Bronchial epithelial cell (primary cell): ENCODE measurements around the gene BCAR1. TPM values are rescaled to one million over a fixed set of nuclear protein-coding genes. Genes with fewer than 3 reads are reported as not detected.

Experiments
- DNase-seq: peaks from one replicate; pipeline ENCODE4 v3.0.0-alpha.2; 2010; ENCODE audit warnings: low read depth
- FAIRE-seq: peaks from 2 replicates; lab custom pipeline; 2011; peaks lifted over from hg19 to GRCh38; lab: Jason Lieb, UNC
- H3K27me3 ChIP-seq: 2 replicates; pipeline ENCODE4 v1.5.1; 2011; ENCODE audit warnings: low read length; ENCODE audit not compliant: control insufficient read depth, insufficient read depth
- H3K36me3 ChIP-seq: 2 replicates; pipeline ENCODE4 v1.5.1; 2011; ENCODE audit warnings: low read length; ENCODE audit not compliant: control insufficient read depth, insufficient read depth
- H3K4me3 ChIP-seq: 2 replicates; pipeline ENCODE4 v1.5.1; 2011; ENCODE audit warnings: mild to moderate bottlenecking, low read depth, low read length, control low read depth
- total RNA-seq: library from RNA; depleted of rRNA; stranded (reverse); fragments of >200 nt; gene quantifications from 2 replicates; pipeline ENCODE4 v1.2.1, GENCODE V29; 2014
- TF ChIP-seq, protein P1 (sequence below): IDR thresholded peaks from 2 replicates; pipeline ENCODE4 v1.5.1; 2011; ENCODE audit warnings: mild to moderate bottlenecking, moderate library complexity, low read length, control low read depth, inconsistent platforms; ENCODE audit not compliant: insufficient read depth, severe bottlenecking

The BCAR1 gene
- total RNA-seq, 1 donor from 2014 or later: 44.2 TPM

DNA sequence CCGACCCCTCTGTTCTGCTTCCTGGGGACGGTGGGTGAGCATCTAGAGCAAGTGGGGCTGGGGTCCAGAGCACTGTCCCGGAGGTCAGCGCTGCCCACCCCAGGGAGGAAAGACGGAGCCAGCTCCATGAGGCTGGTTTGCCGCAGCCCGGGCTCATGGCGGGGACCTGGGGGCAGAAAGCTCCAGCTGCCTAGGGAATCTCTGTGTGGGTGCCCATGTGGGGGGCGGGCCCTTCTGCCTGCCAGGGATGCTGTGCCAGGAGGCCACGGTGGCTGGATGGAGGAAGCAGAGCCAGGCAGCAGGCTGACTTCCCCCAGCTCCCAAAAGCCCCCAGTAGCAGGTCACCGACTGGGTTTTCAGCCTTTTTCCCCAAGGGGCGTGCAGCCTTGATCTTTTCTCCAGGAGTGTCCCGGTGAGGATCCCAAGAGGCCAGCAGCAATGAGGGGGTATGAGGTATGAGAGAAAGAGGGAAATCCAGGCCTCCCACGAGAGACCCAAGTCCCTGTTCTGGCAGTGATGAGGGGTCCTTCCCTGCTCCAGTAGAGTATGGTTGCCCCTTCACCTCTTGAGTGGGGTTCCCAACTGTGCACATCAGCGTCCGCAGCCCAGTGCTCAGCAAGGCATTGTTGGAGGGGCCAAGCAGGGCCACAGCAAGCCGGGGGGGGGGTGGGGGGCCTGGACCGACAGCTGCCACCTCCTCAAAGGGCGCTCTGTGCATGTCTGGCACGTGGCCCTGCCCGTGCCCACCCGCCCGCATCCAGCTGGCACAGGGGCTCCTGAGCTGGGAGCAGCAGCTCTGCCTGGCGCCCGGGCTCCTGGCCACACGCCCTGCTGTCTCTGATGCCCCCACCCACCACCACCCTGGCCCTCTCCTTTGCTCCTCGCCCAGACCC lies 15.6 kb upstream of the BCAR1 start:
- Histone ChIP-seq H3K27me3 (no peaks in the 10 kb centered on the region), H3K36me3 (peaks cover 5% of the 10 kb centered on the region), H3K4me3 (no peak overlapping the region)
- DNase-seq: no peak
- TF ChIP-seq, protein P1, sequence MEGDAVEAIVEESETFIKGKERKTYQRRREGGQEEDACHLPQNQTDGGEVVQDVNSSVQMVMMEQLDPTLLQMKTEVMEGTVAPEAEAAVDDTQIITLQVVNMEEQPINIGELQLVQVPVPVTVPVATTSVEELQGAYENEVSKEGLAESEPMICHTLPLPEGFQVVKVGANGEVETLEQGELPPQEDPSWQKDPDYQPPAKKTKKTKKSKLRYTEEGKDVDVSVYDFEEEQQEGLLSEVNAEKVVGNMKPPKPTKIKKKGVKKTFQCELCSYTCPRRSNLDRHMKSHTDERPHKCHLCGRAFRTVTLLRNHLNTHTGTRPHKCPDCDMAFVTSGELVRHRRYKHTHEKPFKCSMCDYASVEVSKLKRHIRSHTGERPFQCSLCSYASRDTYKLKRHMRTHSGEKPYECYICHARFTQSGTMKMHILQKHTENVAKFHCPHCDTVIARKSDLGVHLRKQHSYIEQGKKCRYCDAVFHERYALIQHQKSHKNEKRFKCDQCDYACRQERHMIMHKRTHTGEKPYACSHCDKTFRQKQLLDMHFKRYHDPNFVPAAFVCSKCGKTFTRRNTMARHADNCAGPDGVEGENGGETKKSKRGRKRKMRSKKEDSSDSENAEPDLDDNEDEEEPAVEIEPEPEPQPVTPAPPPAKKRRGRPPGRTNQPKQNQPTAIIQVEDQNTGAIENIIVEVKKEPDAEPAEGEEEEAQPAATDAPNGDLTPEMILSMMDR: no peak
- no peak for FAIRE-seq

DNA sequence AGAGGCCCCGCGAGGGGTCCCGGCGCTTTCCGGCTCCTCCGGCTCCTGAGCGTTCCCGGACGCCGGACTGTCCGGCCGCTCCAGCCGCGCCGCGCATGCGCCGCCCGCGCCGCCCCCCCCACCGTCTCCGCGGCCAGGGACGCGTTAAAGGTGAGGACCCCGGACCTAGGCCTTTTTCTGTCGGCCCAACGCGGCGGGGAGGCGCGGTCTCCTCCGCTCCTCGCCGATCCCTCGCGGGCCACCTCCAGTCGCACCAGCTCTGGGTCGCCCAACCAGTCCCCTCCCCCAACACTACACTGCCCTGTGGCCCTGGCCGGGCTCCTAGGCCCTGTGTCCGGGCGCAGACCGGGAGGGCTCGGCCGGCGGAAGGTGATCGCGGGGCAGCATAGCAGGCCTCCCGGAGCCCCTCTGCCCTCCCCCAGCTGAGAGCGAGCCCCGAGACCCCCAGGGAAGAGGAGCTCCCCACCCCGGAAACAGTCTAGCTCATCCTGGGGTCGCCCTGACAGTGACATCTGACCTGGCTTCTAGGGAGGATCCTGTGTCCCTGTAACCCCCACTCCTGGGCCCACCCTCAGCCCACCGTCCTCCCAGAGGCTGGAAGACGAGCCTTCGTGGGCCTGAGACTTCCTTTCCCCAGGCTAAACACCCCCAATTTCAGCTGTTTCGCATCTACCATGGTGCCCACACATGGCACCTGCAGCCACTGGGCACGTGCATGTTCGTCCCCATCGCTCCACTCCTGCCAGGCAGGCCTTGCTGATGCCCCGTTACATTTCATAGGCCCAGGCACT lies 14.7 kb upstream of the BCAR1 start:
- DNase-seq (no peak), FAIRE-seq (no peak)
- H3K27me3 ChIP-seq: no peaks in the 10 kb centered on the region
- peaks cover 6% of the 10 kb centered on the region for H3K36me3 ChIP-seq
- TF ChIP-seq, protein P1: no peak
- H3K4me3 ChIP-seq: peak overlapping the region; percentile 68

DNA sequence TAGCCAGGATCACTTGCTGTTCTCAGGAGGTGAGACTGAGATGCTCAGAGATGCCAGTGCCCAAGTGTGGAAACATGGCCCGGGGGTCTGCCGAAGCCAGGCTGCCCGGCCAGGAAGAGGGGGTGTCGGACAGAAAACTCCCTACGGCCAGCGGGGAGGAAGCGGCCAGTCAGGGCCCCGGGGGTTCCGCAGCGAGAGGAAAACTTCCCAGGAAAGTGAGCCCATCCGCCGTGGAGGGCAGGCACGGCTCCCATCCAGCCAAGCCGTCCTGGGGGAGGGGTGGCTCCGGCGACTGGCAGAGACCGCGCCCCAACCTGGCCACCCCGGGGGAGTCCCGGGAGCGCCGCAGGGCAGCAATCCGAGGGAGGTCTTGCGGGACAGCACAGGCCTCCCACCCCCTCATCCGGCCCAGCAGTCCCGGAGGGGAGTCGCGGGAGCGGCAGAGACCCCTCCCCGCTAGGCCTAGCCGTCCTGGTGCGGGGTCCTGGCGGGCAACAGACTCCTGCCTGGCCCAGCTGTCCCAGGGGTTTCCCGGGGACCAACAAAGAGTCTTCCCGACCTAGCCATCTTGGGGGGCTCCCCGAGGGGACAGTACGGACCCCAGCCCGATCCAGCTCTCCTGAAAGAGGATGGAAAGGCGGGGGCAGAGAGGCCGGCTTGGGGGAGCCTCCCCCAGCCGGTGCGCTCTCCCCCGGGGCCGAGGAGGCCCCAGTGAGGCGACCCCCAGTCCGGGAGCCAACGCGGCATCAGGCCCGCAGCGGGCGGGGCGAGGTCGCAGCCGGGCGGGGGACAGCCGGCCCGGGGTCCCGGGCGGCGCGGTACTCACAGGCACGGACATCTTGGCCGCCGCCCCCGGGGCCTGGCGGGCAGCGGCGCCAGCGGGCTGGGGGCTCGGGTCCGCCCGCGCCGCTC lies 13.8 kb upstream of the BCAR1 start:
- no peak for DNase-seq
- H3K36me3 ChIP-seq: peaks cover 7% of the 10 kb centered on the region
- H3K4me3 ChIP-seq: peak overlapping the region; percentile 68
- TF ChIP-seq, protein P1: no peak
- H3K27me3 ChIP-seq: no peaks in the 10 kb centered on the region
- FAIRE-seq: no peak

DNA sequence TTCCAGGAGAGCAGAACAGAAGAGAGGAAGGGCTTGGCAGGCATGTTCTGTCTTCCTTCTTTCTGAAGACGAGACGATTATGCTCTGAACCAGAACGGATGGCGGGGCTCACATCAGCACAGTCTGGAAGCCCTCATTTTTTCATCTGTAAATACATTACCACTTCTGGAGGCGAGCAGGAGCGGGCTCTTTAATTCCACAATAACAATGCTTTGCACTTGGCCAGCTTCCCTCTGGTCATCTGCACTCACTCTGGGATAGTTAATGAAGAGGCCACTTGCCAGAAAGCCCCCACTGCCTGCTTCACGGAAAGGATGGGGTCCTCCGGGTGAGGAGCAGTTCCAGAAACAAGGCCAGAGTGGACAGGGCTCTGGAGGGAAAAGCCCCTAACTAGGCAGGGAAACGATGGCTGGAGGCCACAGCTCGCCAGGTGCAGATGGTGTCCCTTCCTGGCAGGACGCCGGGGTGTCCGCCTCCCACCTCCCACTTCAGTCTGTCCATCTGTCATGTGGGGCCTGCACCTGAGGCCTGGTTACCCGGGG lies 13.1 kb upstream of the BCAR1 start:
- Histone ChIP-seq H3K4me3 (peak overlapping the region; percentile 68), H3K36me3 (peaks cover 7% of the 10 kb centered on the region), H3K27me3 (no peaks in the 10 kb centered on the region)
- TF ChIP-seq, protein P1: no peak
- FAIRE-seq: no peak
- no peak for DNase-seq

DNA sequence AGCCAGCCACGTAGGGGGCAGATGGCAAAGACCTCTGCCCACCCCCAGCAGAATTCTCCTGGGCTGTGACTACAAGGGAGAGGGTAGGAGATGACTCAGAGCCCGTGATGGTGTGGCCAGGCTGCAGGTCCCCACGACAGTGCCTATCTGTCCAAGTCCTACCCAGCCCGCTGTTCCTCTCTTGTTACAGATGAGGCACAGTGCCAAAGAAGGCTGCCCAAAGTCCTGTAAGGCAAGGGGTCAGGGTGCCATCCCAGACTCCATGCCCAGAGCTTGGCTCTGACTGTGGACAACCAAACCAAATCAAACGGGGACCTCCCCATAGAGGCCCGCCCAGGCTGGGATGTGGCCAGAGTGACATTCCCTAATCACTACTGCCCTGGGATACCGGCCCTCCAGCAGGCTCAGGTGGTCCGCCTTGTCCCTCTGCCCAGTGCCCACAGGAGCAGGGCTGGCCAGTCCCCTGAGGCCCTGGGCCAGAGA lies 12.6 kb upstream of the BCAR1 start:
- no peaks in the 10 kb centered on the region for H3K27me3 ChIP-seq
- no peak overlapping the region for H3K4me3 ChIP-seq
- TF ChIP-seq, protein P1: no peak
- H3K36me3 ChIP-seq: peaks cover 7% of the 10 kb centered on the region
- FAIRE-seq: no peak
- DNase-seq: no peak
